ENCODE measurements around the gene HDAC4.

DNA sequence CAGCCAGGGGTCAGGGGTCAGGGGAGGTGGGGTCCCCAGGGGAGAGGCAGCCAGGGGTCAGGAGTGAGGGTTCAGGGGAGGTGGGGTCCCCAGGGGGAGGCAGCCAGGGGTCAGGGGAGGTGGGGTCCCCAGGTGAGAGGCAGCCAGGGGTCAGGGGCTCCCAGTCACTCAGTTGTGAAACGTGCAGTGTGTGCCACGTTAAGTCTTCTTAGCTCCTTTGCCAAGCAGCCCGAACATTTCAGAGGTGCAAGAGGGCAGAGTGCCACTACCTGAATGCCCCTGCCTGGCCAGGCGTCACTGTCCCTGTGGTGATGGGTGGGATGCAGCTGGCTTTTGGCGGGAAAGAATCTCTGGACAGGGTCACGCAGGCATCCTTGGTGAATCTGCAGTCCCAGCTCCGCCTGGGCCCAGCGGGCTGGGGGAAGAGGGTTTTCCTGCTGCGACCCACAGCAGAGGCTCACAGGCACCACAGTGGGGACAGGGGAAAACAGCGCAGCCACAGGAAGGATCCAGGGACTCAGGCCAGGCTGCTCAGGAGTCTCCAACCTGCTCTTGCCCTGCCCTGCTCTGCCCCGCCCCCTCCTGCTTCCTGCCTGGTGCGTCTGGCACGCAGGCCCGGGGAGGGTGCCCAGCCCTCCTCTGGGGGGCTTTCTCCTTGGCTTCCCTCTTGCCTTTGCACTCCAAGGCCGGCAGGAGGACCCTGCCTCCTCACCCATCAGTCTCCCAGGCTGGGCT is 364.7 kb downstream of the HDAC4 start:
- TF ChIP-seq, protein P1, sequence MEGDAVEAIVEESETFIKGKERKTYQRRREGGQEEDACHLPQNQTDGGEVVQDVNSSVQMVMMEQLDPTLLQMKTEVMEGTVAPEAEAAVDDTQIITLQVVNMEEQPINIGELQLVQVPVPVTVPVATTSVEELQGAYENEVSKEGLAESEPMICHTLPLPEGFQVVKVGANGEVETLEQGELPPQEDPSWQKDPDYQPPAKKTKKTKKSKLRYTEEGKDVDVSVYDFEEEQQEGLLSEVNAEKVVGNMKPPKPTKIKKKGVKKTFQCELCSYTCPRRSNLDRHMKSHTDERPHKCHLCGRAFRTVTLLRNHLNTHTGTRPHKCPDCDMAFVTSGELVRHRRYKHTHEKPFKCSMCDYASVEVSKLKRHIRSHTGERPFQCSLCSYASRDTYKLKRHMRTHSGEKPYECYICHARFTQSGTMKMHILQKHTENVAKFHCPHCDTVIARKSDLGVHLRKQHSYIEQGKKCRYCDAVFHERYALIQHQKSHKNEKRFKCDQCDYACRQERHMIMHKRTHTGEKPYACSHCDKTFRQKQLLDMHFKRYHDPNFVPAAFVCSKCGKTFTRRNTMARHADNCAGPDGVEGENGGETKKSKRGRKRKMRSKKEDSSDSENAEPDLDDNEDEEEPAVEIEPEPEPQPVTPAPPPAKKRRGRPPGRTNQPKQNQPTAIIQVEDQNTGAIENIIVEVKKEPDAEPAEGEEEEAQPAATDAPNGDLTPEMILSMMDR (IDR thresholded peaks at IDR 0.05; ENCODE audit: insufficient read depth, low read length) = no peak
- TF ChIP-seq POLR2AphosphoS5 (IDR thresholded peaks at IDR 0.05; ENCODE audit: low read depth) = no peak

Measured in HL-60 (cell line).